SK-N-SH treated with all-trans-retinoic acid at 6 μM for 48 hours (cell line): ENCODE results near the gene SEMA3E.
"Not testable (repeated sequence)": the region's sequence is repeated elsewhere in the genome, so short reads cannot be mapped to it uniquely, and the experiment has no call there.

Experiments
- ATAC-seq: fragments of 200-7000 bp; cut with Tn5 transposase; 3 replicates; pipeline ENCODE4 v1.9.1; 2020; ENCODE audit warnings: mild to moderate bottlenecking, moderate library complexity
- ARNTL ChIP-seq: fragments of 450-650 bp; formaldehyde crosslinking; IDR thresholded peaks from 2 replicates; pipeline ENCODE4 v1.5.0; 2020; ENCODE audit warnings: low read depth, mild to moderate bottlenecking, moderate library complexity, borderline replicate concordance
- BACH2 ChIP-seq: fragments of 250-450 bp; sonication (Bioruptor Pico); IDR thresholded peaks from 2 replicates; pipeline ENCODE4 v1.9.0; 2021; ENCODE audit warnings: mild to moderate bottlenecking, borderline replicate concordance
- CSDC2 ChIP-seq: fragments of 250-450 bp; sonication (Bioruptor Pico); IDR thresholded peaks from 2 replicates; pipeline ENCODE4 v1.5.0; 2020; ENCODE audit warnings: mild to moderate bottlenecking, moderate library complexity
- ESRRG ChIP-seq: fragments of 250-450 bp; sonication (Bioruptor Pico); IDR thresholded peaks from 2 replicates; pipeline ENCODE4 v1.6.1; 2021; ENCODE audit warnings: mild to moderate bottlenecking
- GLIS3 ChIP-seq: fragments of 250-450 bp; sonication (Bioruptor Pico); IDR thresholded peaks from 2 replicates; pipeline ENCODE4 v1.5.0; 2020; ENCODE audit warnings: mild to moderate bottlenecking, moderate library complexity
- ISL1 ChIP-seq: fragments of 250-450 bp; sonication (Bioruptor Pico); IDR thresholded peaks from 2 replicates; pipeline ENCODE4 v2.1.2; 2022; ENCODE audit warnings: mild to moderate bottlenecking, moderate library complexity
- OSR1 ChIP-seq: fragments of 250-450 bp; sonication (Bioruptor Pico); IDR thresholded peaks from 2 replicates; pipeline ENCODE4 v1.8.0; 2022; ENCODE audit warnings: moderate library complexity, mild to moderate bottlenecking, inconsistent platforms
- PPARA ChIP-seq: fragments of 250-450 bp; sonication (Bioruptor Pico); IDR thresholded peaks from 2 replicates; pipeline ENCODE4 v1.5.0; 2020; ENCODE audit warnings: mild to moderate bottlenecking, borderline replicate concordance
- RARB ChIP-seq: fragments of 250-450 bp; sonication (Bioruptor Pico); IDR thresholded peaks from 2 replicates; pipeline ENCODE4 v1.8.0; 2021; ENCODE audit warnings: mild to moderate bottlenecking, moderate library complexity
- SNAI2 ChIP-seq: fragments of 250-450 bp; sonication (Bioruptor Pico); IDR thresholded peaks from 2 replicates; pipeline ENCODE4 v1.5.0; 2020; ENCODE audit warnings: mild to moderate bottlenecking, moderate library complexity
- TCF4 ChIP-seq: fragments of 250-450 bp; sonication (Bioruptor Pico); IDR thresholded peaks from 2 replicates; pipeline ENCODE4 v1.8.0; 2021; ENCODE audit warnings: mild to moderate bottlenecking, moderate library complexity, borderline replicate concordance
- TOX ChIP-seq: fragments of 250-450 bp; sonication (Bioruptor Pico); IDR thresholded peaks from 2 replicates; pipeline ENCODE4 v1.8.0; 2021; ENCODE audit warnings: mild to moderate bottlenecking, moderate library complexity, borderline replicate concordance
- ZC3H10 ChIP-seq: fragments of 250-450 bp; sonication (Bioruptor Pico); IDR thresholded peaks from 2 replicates; pipeline ENCODE4 v1.5.1; 2021; ENCODE audit warnings: mild to moderate bottlenecking, moderate library complexity
- ZFP3 ChIP-seq: fragments of 250-450 bp; sonication (Bioruptor Pico); IDR thresholded peaks from 2 replicates; pipeline ENCODE4 v1.5.0; 2020; ENCODE audit warnings: mild to moderate bottlenecking, moderate library complexity
- ZFP30 ChIP-seq: fragments of 450-650 bp; formaldehyde crosslinking; IDR thresholded peaks from 2 replicates; pipeline ENCODE4 v1.5.0; 2022; ENCODE audit warnings: mild to moderate bottlenecking, moderate library complexity
- ZNF565 ChIP-seq: fragments of 450-650 bp; formaldehyde crosslinking; conservative IDR thresholded peaks from 2 replicates; pipeline ENCODE4 v1.5.0; 2020; ENCODE audit warnings: low read depth, mild to moderate bottlenecking, moderate library complexity
- ZNF70 ChIP-seq: fragments of 450-650 bp; formaldehyde crosslinking; IDR thresholded peaks from 2 replicates; pipeline ENCODE4 v1.5.0; 2020; ENCODE audit warnings: mild to moderate bottlenecking, moderate library complexity
- ZNF8 ChIP-seq: fragments of 450-650 bp; formaldehyde crosslinking; IDR thresholded peaks from 2 replicates; pipeline ENCODE4 v1.5.0; 2020; ENCODE audit warnings: mild to moderate bottlenecking, moderate library complexity
- TF ChIP-seq, protein P1 (sequence below): fragments of 250-450 bp; sonication (Bioruptor Pico); IDR thresholded peaks from 2 replicates; pipeline ENCODE4 v1.5.1; 2021; ENCODE audit warnings: mild to moderate bottlenecking, moderate library complexity
- TF ChIP-seq, protein P2 (sequence below): fragments of 250-450 bp; sonication (Bioruptor Pico); IDR thresholded peaks from 2 replicates; pipeline ENCODE4 v1.8.0; 2021; ENCODE audit warnings: low read depth, mild to moderate bottlenecking, moderate library complexity, borderline replicate concordance
- TF ChIP-seq, protein P3 (sequence below): fragments of 250-450 bp; sonication (Bioruptor Pico); IDR thresholded peaks from 2 replicates; pipeline ENCODE4 v1.5.0; 2020; ENCODE audit warnings: mild to moderate bottlenecking, moderate library complexity
- TF ChIP-seq, protein P4 (sequence below): fragments of 250-450 bp; sonication (Bioruptor Pico); IDR thresholded peaks from 2 replicates; pipeline ENCODE4 v1.8.0; 2020; ENCODE audit warnings: mild to moderate bottlenecking, moderate library complexity, borderline replicate concordance
- TF ChIP-seq, protein P5 (sequence below): fragments of 250-450 bp; sonication (Bioruptor Pico); IDR thresholded peaks from 2 replicates; pipeline ENCODE4 v1.5.1; 2020; ENCODE audit warnings: low read depth, mild to moderate bottlenecking, moderate library complexity

SEMA3E gene

DNA sequence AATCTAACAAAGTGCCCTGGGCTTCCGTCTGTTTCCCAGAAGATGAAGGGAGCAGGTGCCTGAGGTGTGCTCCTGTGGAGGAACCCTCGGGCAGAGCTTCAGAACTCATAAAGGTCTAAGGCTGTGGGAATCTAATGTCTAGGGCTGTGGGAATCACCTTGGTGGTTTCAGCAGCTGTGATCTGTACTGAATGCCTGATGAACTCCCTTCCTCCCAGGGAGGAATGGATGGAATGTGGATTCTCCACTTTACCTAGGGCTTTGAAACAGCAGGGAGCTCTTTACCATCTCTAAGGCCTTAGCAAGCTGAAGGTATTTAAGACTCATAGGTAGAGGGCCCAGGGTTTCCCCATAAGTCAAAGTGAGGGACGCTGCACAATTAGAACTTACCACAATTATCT, 36.0 kb upstream of the SEMA3E start:
- ATAC-seq: no peak
- TF ChIP-seq ESRRG (CRISPR knock-in tag): no peak
- no peak for TF ChIP-seq ZFP3
- no peak for TF ChIP-seq OSR1 (CRISPR knock-in tag)
- no peak for TF ChIP-seq CSDC2 (CRISPR knock-in tag)
- TF ChIP-seq ISL1 (CRISPR knock-in tag): no peak
- TF ChIP-seq ZNF70: no peak
- TF ChIP-seq ARNTL (CRISPR knock-in tag): no peak

DNA sequence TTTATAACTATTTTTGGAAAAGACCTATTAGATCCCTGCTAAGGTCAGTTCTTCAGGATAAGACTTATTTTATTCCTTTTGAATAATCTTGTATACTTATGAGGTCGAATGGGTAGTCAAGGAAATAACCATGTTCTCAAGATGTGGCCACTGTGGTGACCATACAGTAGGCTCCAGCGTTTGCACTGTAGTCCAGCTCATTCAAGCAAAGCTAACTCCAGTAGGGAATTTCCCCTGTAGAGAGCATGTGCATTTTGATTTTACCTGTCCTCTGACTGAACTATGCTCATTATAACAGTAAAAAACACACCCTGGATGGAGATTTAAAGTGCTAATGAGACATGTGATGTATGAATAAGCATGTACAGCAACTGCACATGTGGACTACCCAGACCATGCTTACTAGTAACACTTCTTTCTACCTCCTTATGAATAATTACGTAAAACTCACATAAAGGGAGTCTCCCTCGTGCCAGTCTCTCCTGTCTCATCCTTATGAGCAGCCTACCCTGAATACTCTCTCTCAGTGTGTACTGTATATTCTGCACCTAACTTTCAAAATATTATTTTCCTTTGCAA, 32.4 kb upstream of the SEMA3E start:
- no peak for ATAC-seq
- TF ChIP-seq ESRRG (CRISPR knock-in tag): no peak
- no peak for TF ChIP-seq ZNF70
- TF ChIP-seq RARB: no peak
- TF ChIP-seq, protein P1, sequence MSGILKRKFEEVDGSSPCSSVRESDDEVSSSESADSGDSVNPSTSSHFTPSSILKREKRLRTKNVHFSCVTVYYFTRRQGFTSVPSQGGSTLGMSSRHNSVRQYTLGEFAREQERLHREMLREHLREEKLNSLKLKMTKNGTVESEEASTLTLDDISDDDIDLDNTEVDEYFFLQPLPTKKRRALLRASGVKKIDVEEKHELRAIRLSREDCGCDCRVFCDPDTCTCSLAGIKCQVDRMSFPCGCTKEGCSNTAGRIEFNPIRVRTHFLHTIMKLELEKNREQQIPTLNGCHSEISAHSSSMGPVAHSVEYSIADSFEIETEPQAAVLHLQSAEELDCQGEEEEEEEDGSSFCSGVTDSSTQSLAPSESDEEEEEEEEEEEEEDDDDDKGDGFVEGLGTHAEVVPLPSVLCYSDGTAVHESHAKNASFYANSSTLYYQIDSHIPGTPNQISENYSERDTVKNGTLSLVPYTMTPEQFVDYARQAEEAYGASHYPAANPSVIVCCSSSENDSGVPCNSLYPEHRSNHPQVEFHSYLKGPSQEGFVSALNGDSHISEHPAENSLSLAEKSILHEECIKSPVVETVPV (CRISPR knock-in tag): no peak

DNA sequence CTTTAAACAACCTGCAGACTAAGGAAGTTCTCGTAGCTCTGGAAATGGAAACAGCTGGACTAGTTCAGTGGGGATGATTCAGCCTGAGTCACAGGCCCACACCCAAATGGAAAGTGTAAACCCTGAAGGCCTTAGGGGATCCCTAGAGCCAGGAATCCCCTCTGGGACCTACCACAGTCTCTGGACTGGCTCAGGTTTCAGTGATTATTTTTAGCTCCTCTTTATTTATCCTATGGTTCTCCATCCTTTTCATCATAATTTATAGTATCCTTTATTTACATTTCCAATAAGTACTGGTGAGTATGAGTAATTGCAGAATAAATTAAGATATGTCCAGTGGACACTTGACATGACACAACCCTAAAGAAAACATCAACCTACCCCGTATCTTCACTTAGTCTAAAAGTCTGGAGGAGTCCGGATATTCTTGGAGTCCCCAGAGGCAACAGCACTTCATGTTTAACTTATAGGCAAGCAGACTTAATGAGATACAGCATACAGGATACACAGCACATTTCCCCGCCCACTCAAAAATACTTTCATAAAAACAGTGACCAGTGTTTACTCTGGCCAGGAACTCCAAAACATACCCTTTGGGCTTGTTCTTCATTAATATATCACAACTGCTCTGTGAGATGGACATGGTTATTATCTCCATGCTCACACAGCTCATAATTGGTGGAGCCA, 28.4 kb upstream of the SEMA3E start:
- no peak; the same call in 1 of the 2 replicates for TF ChIP-seq ISL1 (CRISPR knock-in tag)
- no peak for TF ChIP-seq ZFP30 (CRISPR knock-in tag)

DNA sequence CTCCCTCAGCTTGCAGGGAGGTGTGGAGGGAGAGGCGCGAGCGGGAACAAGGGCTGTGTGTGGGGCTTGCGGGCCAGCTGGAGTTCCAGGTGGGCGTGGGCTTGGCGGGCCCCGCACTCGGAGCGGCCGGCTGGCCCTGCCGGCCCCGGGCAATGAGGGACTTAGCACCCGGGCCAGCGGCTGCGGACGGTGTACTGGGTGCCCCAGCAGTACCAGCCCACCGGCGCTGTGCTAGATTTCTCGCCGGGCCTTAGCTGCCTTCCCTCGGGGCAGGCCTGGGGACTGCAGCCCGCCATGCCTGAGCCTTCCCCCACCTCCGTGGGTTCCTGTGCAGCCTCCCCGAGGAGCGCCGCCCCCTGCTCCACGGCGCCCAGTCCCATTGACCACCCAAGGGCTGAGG, 24.4 kb upstream of the SEMA3E start:
- not testable (repeated sequence) for ATAC-seq

More for the DNA sequence above, 28.4 kb upstream of the SEMA3E start:
- ATAC-seq: peak; percentile 99

DNA sequence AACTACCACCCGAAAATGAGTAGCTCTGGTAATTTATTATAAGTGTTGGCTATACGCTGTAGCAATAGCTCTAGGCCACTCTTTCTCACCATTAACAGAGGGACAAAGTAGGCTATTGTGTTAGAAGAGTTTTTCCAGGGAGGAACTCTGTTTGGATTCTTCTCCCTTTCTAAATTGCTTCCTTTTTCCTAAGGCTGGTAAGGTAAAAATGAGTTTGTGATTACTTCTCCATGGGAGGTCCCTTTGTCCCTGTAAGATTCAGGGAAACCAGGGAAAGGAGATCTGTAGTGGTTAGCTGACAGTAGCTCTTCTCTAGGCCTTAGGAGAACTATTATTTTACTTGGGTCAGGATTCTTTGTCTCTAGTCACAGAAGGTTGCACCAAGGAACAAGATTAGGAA, 23.2 kb upstream of the SEMA3E start:
- no peak for TF ChIP-seq GLIS3
- no peak for TF ChIP-seq TCF4 (CRISPR knock-in tag)
- no peak for TF ChIP-seq ZNF565
- TF ChIP-seq RARB: no peak
- TF ChIP-seq ARNTL (CRISPR knock-in tag): no peak
- no peak for TF ChIP-seq SNAI2 (CRISPR knock-in tag)
- TF ChIP-seq, protein P2, sequence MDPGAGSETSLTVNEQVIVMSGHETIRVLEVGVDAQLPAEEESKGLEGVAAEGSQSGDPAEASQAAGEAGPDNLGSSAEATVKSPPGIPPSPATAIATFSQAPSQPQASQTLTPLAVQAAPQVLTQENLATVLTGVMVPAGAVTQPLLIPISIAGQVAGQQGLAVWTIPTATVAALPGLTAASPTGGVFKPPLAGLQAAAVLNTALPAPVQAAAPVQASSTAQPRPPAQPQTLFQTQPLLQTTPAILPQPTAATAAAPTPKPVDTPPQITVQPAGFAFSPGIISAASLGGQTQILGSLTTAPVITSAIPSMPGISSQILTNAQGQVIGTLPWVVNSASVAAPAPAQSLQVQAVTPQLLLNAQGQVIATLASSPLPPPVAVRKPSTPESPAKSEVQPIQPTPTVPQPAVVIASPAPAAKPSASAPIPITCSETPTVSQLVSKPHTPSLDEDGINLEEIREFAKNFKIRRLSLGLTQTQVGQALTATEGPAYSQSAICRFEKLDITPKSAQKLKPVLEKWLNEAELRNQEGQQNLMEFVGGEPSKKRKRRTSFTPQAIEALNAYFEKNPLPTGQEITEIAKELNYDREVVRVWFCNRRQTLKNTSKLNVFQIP: no peak
- no peak for TF ChIP-seq ZC3H10 (CRISPR knock-in tag)
- no peak for TF ChIP-seq OSR1 (CRISPR knock-in tag)
- TF ChIP-seq PPARA: no peak
- TF ChIP-seq BACH2 (CRISPR knock-in tag): no peak
- TF ChIP-seq, protein P3, sequence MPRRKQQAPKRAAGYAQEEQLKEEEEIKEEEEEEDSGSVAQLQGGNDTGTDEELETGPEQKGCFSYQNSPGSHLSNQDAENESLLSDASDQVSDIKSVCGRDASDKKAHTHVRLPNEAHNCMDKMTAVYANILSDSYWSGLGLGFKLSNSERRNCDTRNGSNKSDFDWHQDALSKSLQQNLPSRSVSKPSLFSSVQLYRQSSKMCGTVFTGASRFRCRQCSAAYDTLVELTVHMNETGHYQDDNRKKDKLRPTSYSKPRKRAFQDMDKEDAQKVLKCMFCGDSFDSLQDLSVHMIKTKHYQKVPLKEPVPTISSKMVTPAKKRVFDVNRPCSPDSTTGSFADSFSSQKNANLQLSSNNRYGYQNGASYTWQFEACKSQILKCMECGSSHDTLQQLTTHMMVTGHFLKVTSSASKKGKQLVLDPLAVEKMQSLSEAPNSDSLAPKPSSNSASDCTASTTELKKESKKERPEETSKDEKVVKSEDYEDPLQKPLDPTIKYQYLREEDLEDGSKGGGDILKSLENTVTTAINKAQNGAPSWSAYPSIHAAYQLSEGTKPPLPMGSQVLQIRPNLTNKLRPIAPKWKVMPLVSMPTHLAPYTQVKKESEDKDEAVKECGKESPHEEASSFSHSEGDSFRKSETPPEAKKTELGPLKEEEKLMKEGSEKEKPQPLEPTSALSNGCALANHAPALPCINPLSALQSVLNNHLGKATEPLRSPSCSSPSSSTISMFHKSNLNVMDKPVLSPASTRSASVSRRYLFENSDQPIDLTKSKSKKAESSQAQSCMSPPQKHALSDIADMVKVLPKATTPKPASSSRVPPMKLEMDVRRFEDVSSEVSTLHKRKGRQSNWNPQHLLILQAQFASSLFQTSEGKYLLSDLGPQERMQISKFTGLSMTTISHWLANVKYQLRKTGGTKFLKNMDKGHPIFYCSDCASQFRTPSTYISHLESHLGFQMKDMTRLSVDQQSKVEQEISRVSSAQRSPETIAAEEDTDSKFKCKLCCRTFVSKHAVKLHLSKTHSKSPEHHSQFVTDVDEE (CRISPR knock-in tag): no peak
- no peak for TF ChIP-seq ESRRG (CRISPR knock-in tag)
- no peak for TF ChIP-seq ZNF8 (CRISPR knock-in tag)
- TF ChIP-seq ZFP30 (CRISPR knock-in tag): no peak
- TF ChIP-seq, protein P1 (CRISPR knock-in tag): no peak
- no peak for TF ChIP-seq ISL1 (CRISPR knock-in tag)
- TF ChIP-seq, protein P4, sequence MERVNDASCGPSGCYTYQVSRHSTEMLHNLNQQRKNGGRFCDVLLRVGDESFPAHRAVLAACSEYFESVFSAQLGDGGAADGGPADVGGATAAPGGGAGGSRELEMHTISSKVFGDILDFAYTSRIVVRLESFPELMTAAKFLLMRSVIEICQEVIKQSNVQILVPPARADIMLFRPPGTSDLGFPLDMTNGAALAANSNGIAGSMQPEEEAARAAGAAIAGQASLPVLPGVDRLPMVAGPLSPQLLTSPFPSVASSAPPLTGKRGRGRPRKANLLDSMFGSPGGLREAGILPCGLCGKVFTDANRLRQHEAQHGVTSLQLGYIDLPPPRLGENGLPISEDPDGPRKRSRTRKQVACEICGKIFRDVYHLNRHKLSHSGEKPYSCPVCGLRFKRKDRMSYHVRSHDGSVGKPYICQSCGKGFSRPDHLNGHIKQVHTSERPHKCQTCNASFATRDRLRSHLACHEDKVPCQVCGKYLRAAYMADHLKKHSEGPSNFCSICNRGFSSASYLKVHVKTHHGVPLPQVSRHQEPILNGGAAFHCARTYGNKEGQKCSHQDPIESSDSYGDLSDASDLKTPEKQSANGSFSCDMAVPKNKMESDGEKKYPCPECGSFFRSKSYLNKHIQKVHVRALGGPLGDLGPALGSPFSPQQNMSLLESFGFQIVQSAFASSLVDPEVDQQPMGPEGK: no peak
- TF ChIP-seq TOX (CRISPR knock-in tag): no peak
- TF ChIP-seq, protein P5, sequence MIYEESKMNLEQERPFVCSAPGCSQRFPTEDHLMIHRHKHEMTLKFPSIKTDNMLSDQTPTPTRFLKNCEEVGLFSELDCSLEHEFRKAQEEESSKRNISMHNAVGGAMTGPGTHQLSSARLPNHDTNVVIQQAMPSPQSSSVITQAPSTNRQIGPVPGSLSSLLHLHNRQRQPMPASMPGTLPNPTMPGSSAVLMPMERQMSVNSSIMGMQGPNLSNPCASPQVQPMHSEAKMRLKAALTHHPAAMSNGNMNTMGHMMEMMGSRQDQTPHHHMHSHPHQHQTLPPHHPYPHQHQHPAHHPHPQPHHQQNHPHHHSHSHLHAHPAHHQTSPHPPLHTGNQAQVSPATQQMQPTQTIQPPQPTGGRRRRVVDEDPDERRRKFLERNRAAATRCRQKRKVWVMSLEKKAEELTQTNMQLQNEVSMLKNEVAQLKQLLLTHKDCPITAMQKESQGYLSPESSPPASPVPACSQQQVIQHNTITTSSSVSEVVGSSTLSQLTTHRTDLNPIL (CRISPR knock-in tag): no peak
- no peak for ATAC-seq
